Neural cell (in vitro differentiated cells): ENCODE results near the gene CEBPZOS. TPM values are rescaled to one million over a fixed set of nuclear protein-coding genes. Genes with fewer than 3 reads are reported as not detected.

Source experiments
- H2AFZ ChIP-seq: fragments of 200-600, 300-800 bp; sonication (generic), shearing (Covaris generic); 2 replicates; pipeline ENCODE4 v1.6.0; 2014; ENCODE audit warnings: low read depth, mild to moderate bottlenecking, antibody characterized with exemption, low read length, moderate library complexity
- H3F3A ChIP-seq: fragments of 200-600 bp; shearing (Covaris generic); 2 replicates; pipeline ENCODE4 v1.6.1; 2016; ENCODE audit warnings: mild to moderate bottlenecking, moderate library complexity, mixed read lengths, antibody characterized with exemption, low read length; ENCODE audit not compliant: insufficient read depth, poor library complexity, severe bottlenecking
- H3K27ac ChIP-seq: fragments of 200-600, 300-800 bp; sonication (generic), shearing (Covaris generic); 2 replicates; pipeline ENCODE4 v1.5.1; 2014; ENCODE audit warnings: mild to moderate bottlenecking, low read length, moderate library complexity
- H3K27me3 ChIP-seq: fragments of 300-800, 200-600 bp; sonication (generic), shearing (Covaris generic); 2 replicates; pipeline ENCODE4 v1.6.0; 2014; ENCODE audit warnings: mild to moderate bottlenecking, low read depth, low read length, moderate library complexity; ENCODE audit not compliant: insufficient read depth
- H3K36me3 ChIP-seq: fragments of 300-800, 200-600 bp; sonication (generic), shearing (Covaris generic); 2 replicates; pipeline ENCODE4 v1.5.1; 2014; ENCODE audit warnings: mild to moderate bottlenecking, antibody characterized with exemption, low read length, moderate library complexity; ENCODE audit not compliant: insufficient read depth
- H3K4me2 ChIP-seq: fragments of 300-800, 200-600 bp; sonication (generic), shearing (Covaris generic); 2 replicates; pipeline ENCODE4 v1.6.0; 2014; ENCODE audit warnings: mild to moderate bottlenecking, low read length
- H3K4me3 ChIP-seq: fragments of 300-800, 200-600 bp; sonication (generic), shearing (Covaris generic); 2 replicates; pipeline ENCODE4 v1.5.1; 2014; ENCODE audit warnings: mild to moderate bottlenecking, low read length, moderate library complexity
- H3K79me2 ChIP-seq: fragments of 200-600 bp; shearing (Covaris generic); replicated peaks from 2 replicates; pipeline ENCODE4 v1.6.0; 2014; ENCODE audit warnings: mild to moderate bottlenecking, low read length, moderate library complexity; ENCODE audit not compliant: insufficient read depth
- H3K9ac ChIP-seq: fragments of 300-800, 200-600 bp; sonication (generic), shearing (Covaris generic); 2 replicates; pipeline ENCODE4 v1.6.1; 2016; ENCODE audit warnings: mild to moderate bottlenecking, low read length, mixed read lengths
- H3K9me2 ChIP-seq: fragments of 200-600 bp; shearing (Covaris generic); 2 replicates; pipeline ENCODE4 v1.6.1; 2016; ENCODE audit warnings: mild to moderate bottlenecking, low read length, mixed read lengths; ENCODE audit not compliant: insufficient read depth
- H3K9me3 ChIP-seq: fragments of 200-600, 300-800 bp; sonication (generic), shearing (Covaris generic); 2 replicates; pipeline ENCODE4 v1.6.1; 2016; ENCODE audit warnings: mild to moderate bottlenecking, mixed run types, low read length, moderate library complexity, mixed read lengths
- H4K20me1 ChIP-seq: fragments of 200-600 bp; shearing (Covaris generic); 2 replicates; pipeline ENCODE4 v1.6.1; 2016; ENCODE audit warnings: mild to moderate bottlenecking, mixed run types; ENCODE audit not compliant: insufficient read depth
- CTCF ChIP-seq: fragments of 450-650 bp; IDR thresholded peaks from 2 replicates; pipeline ENCODE4 v1.5.1; 2014; ENCODE audit warnings: antibody characterized with exemption, mild to moderate bottlenecking, moderate library complexity; ENCODE audit not compliant: poor library complexity, severe bottlenecking
- EP300 ChIP-seq: fragments of 450-650 bp; conservative IDR thresholded peaks from 2 replicates; pipeline ENCODE4 v1.6.1; 2014; ENCODE audit warnings: antibody characterized with exemption, mild to moderate bottlenecking, moderate library complexity; ENCODE audit not compliant: poor library complexity, severe bottlenecking
- EZH2 ChIP-seq: fragments of 200-600, 300-800 bp; shearing (Covaris generic), sonication (generic); IDR thresholded peaks from 2 replicates; pipeline ENCODE4 v1.6.1; 2014; ENCODE audit warnings: antibody characterized with exemption, low read length, borderline replicate concordance, mild to moderate bottlenecking; ENCODE audit not compliant: insufficient read depth, poor library complexity, severe bottlenecking
- MXI1 ChIP-seq: fragments of 450-650 bp; conservative IDR thresholded peaks from 2 replicates; pipeline ENCODE4 v1.6.1; 2014; ENCODE audit warnings: antibody characterized with exemption, mild to moderate bottlenecking; ENCODE audit not compliant: poor library complexity, severe bottlenecking
- POLR2AphosphoS5 ChIP-seq: IDR thresholded peaks from 2 replicates; pipeline ENCODE4 v1.6.1; 2012
- RAD21 ChIP-seq: fragments of 450-650 bp; conservative IDR thresholded peaks from 2 replicates; pipeline ENCODE4 v1.6.1; 2014; ENCODE audit warnings: antibody characterized with exemption, mild to moderate bottlenecking, moderate library complexity
- REST ChIP-seq: IDR thresholded peaks from 2 replicates; pipeline ENCODE4 v1.6.1; 2012; ENCODE audit warnings: borderline replicate concordance
- SMC3 ChIP-seq: fragments of 450-650 bp; conservative IDR thresholded peaks from 2 replicates; pipeline ENCODE4 v1.6.1; 2014; ENCODE audit warnings: antibody characterized with exemption, mild to moderate bottlenecking, moderate library complexity; ENCODE audit not compliant: poor library complexity
- TAF1 ChIP-seq: IDR thresholded peaks from 2 replicates; pipeline ENCODE4 v1.6.1; 2012; ENCODE audit warnings: low read depth
- polyA plus RNA-seq: library from polyadenylated mRNA; depleted of rRNA; stranded (reverse); fragments of >200 nt; gene quantifications from 2 replicates; pipeline ENCODE4 v1.2.3, GENCODE V29; 2014

Gene CEBPZOS
- polyA plus RNA-seq, 1 donor from 2014 or later, result 4.9 TPM

GRCh38 chr2:37167636-37168180 is 28.6 kb upstream of the CEBPZOS start:
- H3F3A ChIP-seq, result no peaks in the 10 kb centered on the region
- no peaks in the 10 kb centered on the region for H3K9me2 ChIP-seq
- no peaks in the 10 kb centered on the region for H3K36me3 ChIP-seq
- no peaks in the 10 kb centered on the region for H3K27me3 ChIP-seq
- TF ChIP-seq SMC3 (no peak), EP300 (no peak), POLR2AphosphoS5 (no peak), RAD21 (no peak), CTCF (no peak), MXI1 (no peak), REST (no peak), EZH2 (no peak), TAF1 (no peak)
- no peaks in the 10 kb centered on the region for H3K79me2 ChIP-seq
- no peak overlapping the region for H3K4me2 ChIP-seq
- H3K9me3 ChIP-seq, result no peaks in the 10 kb centered on the region
- no peaks in the 10 kb centered on the region for H4K20me1 ChIP-seq
- H2AFZ ChIP-seq, result no peak overlapping the region
- no peak overlapping the region for H3K27ac ChIP-seq
- no peak overlapping the region for H3K9ac ChIP-seq
- H3K4me3 ChIP-seq, result no peak overlapping the region

- H3K9me2 ChIP-seq, result no peaks in the 10 kb centered on the region
- H3F3A ChIP-seq, result no peaks in the 10 kb centered on the region
- H4K20me1 ChIP-seq, result no peaks in the 10 kb centered on the region
- H2AFZ ChIP-seq, result no peak overlapping the region
- no peak overlapping the region for H3K9ac ChIP-seq
- H3K4me3 ChIP-seq, result no peak overlapping the region
- H3K36me3 ChIP-seq, result no peaks in the 10 kb centered on the region
- no peak overlapping the region for H3K27ac ChIP-seq
- no peak overlapping the region for H3K4me2 ChIP-seq
- no peaks in the 10 kb centered on the region for H3K79me2 ChIP-seq
- no peaks in the 10 kb centered on the region for H3K9me3 ChIP-seq
- no peaks in the 10 kb centered on the region for H3K27me3 ChIP-seq
- TF ChIP-seq TAF1 (no peak), RAD21 (peak; percentile 25), CTCF (peak; percentile 36)
Measured at GRCh38 chr2:37168217-37168981, 27.9 kb upstream of the CEBPZOS start.
